Activated CD4-positive, alpha-beta memory T cell treated with anti-CD3 and anti-CD28 coated beads, Interleukin-2, amount 10 ng/mL, durations not matched to agents 7 days and 5 days (primary cell): ENCODE results near the gene SH2B3. TPM values are rescaled to one million over a fixed set of nuclear protein-coding genes. Genes with fewer than 3 reads are reported as not detected.

Experiments used
- CTCF ChIA-PET: fragments of 350-600 bp; sonication (Branson Sonifier 250); formaldehyde crosslinking; loops from one replicate; lab custom pipeline; 2021; ENCODE audit warnings: antibody characterized with exemption, inconsistent platforms; lab: Charles Lee
- POLR2A ChIA-PET: fragments of 350-600 bp; sonication (Branson Sonifier 250); formaldehyde crosslinking; loops from one replicate; lab custom pipeline; 2021; ENCODE audit warnings: antibody characterized with exemption; lab: Charles Lee
- DNase-seq: peaks from one replicate; pipeline ENCODE4 v3.0.0-alpha.2; 2020
- H3K27ac Mint-ChIP-seq: one replicate; pipeline ENCODE4 v1.8.0; 2021; ENCODE audit warnings: mild to moderate bottlenecking, mixed read lengths
- H3K27me3 Mint-ChIP-seq: one replicate; pipeline ENCODE4 v1.8.0; 2021; ENCODE audit warnings: mixed read lengths
- H3K36me3 Mint-ChIP-seq: one replicate; pipeline ENCODE4 v1.8.0; 2021; ENCODE audit warnings: low read depth, mixed read lengths
- H3K4me1 Mint-ChIP-seq: one replicate; pipeline ENCODE4 v1.8.0; 2021; ENCODE audit warnings: mixed read lengths
- H3K4me3 Mint-ChIP-seq: one replicate; pipeline ENCODE4 v1.8.0; 2021; ENCODE audit warnings: mild to moderate bottlenecking, mixed read lengths
- H3K9me3 Mint-ChIP-seq: one replicate; pipeline ENCODE4 v1.8.0; 2021; ENCODE audit warnings: mixed read lengths
- total RNA-seq, 2 experiments: library from RNA; stranded (reverse); gene quantifications; one replicate each; pipeline ENCODE4 v1.2.3, GENCODE V29; 2021

Gene SH2B3
- total RNA-seq, 2 experiments from 2014 or later: 18.8 to 20.2 TPM

DNA sequence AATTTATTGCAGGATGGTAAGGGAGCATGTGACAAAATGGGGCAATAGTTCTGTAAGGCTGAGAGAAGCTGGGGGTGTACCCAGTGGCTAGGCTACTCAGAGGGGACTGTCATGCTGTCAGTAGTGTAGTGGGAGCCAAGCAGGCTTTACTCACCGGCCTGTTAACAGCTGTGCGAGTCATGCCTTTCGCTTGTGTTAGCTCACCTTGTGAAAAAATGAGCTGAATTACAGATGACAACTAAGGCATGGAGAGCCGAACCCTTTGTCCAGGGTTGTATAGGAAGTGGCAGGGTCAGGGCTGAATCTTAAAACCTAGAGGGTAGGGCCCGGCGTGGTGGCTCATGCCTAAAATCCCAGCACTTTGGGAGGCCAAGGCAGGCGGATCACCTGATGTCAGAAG lies 37.9 kb downstream of the SH2B3 start:
- Mint-ChIP-seq H3K27ac (peak overlapping the region; percentile 52), H3K36me3 (peaks cover 63% of the 10 kb centered on the region), H3K27me3 (peaks cover 3% of the 10 kb centered on the region), H3K4me3 (no peak overlapping the region), H3K4me1 (peaks cover 64% of the 10 kb centered on the region), H3K9me3 (no peaks in the 10 kb centered on the region)
- CTCF ChIA-PET: interaction anchor here (0.8 to 4.6 kb wide), 10 partner anchors 8 to 47 kb away, joined by 3 to 56 read pairs (median 14); no protein-coding TSS in a partner anchor
- POLR2A ChIA-PET: interaction anchor here (1.8 to 10.9 kb wide), 3 partner anchors 14 to 38 kb away, joined by 4 to 257 read pairs (median 252); partner anchors contain the start of gene SH2B3
- no peak for DNase-seq

DNA sequence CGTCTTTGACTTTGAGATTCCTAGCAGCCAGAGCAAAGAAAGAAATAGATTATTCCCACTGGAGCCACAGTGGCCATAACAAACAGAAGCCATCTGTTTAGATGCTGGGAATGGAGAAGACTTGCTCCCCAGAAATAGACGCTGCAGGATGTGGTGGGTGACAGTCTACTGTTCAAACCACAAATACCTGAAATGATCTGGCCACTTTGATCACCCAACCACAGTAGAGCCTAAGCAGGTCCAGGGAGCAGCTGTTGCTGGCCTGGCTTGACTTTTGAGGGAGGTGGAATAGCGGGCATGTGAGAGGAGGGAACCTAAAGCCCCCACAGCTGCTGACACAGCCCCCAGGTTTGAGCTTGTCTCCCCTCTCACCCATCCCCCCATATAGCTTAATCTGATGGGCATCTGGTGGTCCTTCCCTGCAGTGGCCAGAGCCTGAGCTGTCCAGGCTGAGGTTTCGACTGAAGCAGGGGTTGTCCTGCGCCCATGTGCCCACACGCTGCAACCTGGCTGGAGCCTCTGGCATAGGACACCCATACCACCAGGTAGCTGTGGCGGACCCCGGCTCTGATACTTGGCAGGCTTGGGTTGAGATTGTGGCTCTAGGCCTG lies 38.7 kb downstream of the SH2B3 start:
- POLR2A ChIA-PET: interaction anchor here (0.8 to 10.9 kb wide), 7 partner anchors 13 to 387 kb away, joined by 3 to 257 read pairs (median 4); partner anchors contain the start of gene SH2B3
- peak overlapping the region; percentile 84 for H3K27ac Mint-ChIP-seq
- H3K9me3 Mint-ChIP-seq: no peaks in the 10 kb centered on the region
- H3K4me3 Mint-ChIP-seq: peak overlapping the region; percentile 48
- peaks cover 70% of the 10 kb centered on the region for H3K4me1 Mint-ChIP-seq
- peaks cover 1% of the 10 kb centered on the region for H3K27me3 Mint-ChIP-seq
- CTCF ChIA-PET: interaction anchor here (0.5 to 4.6 kb wide), 13 partner anchors 9 to 48 kb away, joined by 3 to 56 read pairs (median 4); no protein-coding TSS in a partner anchor
- DNase-seq: peak; percentile 69
- H3K36me3 Mint-ChIP-seq: peaks cover 69% of the 10 kb centered on the region

DNA sequence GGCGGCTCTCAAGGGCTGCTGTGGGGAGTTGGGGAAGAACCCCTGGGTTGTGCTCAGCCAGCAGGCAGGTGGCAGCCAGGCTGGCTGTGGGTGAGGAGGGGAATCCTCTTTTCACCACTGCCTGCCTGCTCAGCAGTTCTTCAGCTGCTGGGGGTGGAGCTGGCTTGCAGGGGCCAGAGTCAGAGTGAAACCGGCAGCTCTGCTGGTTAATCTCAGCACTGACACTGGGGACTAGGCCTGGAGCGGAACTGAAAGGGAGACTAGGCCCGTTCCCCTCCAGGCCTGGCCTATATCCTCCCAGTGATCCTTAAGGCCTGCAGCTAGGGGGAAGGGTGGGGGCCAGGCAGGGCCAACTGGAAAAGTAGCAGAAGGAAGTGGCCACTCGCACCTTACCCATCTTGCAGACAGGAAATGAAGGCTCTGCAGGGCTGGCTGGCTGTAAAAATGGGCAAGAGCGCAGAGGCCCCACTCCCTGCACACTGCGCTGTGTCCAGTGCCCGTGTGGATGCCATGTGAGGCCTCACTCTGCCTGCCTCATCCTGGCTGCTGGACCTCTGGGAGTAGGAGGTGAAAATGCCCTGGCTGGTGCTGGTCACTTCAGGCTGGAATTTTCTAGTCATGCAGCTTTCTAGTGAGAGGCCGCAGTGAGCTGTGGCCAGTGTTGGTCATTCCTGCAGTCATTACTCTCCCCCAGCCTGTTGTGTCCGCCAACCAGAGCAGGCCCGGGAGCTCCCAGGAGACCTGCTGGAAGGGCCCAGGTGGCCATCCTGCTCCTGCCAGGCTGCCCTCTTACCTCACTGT lies 39.4 kb downstream of the SH2B3 start:
- Mint-ChIP-seq H3K9me3 (no peaks in the 10 kb centered on the region), H3K27ac (peak overlapping the region; percentile 84), H3K4me1 (peaks cover 72% of the 10 kb centered on the region), H3K4me3 (peak overlapping the region; percentile 48), H3K27me3 (peaks cover 1% of the 10 kb centered on the region), H3K36me3 (peaks cover 70% of the 10 kb centered on the region)
- ChIA-PET POLR2A (interaction anchor here (0.6 to 10.9 kb wide), 9 partner anchors 8 to 388 kb away, joined by 3 to 257 read pairs (median 4); partner anchors contain the start of gene SH2B3), CTCF (interaction anchor here (0.5 to 4.6 kb wide), 12 partner anchors 10 to 61 kb away, joined by 3 to 56 read pairs (median 5); no protein-coding TSS in a partner anchor)
- peak; percentile 93 for DNase-seq

DNA sequence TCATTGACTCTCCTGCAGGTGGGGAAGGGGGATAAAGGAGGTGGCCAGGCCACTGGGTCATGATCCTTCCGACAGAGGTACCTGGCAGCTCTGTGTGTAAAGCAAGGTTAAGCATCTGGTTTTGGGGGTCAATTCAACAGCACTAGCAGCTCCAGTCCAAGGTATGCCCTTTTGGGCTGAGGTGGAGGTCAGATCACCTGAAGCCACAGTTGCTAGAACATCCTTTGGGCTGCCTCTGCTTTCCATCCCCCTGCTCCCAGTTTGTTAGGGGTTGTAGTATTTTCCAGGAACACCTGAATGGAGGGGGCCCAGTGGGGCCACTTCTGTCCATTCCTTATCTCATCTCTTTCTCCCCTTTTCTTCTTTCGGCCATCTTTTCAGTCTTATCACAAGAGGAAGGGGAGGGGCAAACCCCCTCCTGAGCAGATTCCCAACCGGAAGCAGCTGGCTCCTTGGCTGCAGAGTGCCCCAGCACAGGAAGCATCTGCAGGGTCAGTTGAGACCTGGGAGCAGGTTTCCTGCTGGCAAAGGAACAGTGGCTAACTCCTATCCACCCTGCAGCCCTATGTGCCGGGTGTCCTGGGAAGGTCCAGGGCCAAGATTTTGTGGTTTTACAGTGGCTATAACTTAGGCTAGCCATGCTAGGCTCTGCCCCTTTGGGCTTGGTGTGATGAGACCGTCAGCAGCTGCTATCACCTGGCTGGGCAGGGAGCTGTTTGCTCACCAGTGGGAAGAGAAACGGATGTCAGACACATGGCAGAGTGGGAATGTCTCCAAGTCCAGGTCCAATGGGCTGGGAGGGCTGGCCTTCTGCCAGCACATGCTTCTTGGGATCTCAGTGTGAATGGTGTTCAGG lies 40.2 kb downstream of the SH2B3 start:
- Mint-ChIP-seq H3K4me3 (no peak overlapping the region), H3K27ac (peak overlapping the region; percentile 52), H3K9me3 (no peaks in the 10 kb centered on the region), H3K36me3 (peaks cover 70% of the 10 kb centered on the region), H3K4me1 (peaks cover 75% of the 10 kb centered on the region), H3K27me3 (peaks cover 1% of the 10 kb centered on the region)
- DNase-seq: peak; percentile 16
- CTCF ChIA-PET: interaction anchor here (1.1 to 4.6 kb wide), 9 partner anchors 11 to 670 kb away, joined by 3 to 56 read pairs (median 6); no protein-coding TSS in a partner anchor
- POLR2A ChIA-PET: interaction anchor here (1.0 to 10.9 kb wide), 5 partner anchors 15 to 240 kb away, joined by 3 to 257 read pairs (median 8); partner anchors contain the start of genes ACAD10, BRAP and SH2B3

GRCh38 chr12:111446631-111447570 lies 41.2 kb downstream of the SH2B3 start:
- peaks cover 1% of the 10 kb centered on the region for H3K27me3 Mint-ChIP-seq
- H3K4me1 Mint-ChIP-seq: peaks cover 77% of the 10 kb centered on the region
- H3K27ac Mint-ChIP-seq: no peak overlapping the region
- DNase-seq: peak; percentile 8
- H3K36me3 Mint-ChIP-seq: peaks cover 76% of the 10 kb centered on the region
- POLR2A ChIA-PET: interaction anchor here (1.0 to 10.9 kb wide), 4 partner anchors 17 to 239 kb away, joined by 3 to 257 read pairs (median 128); partner anchors contain the start of genes ACAD10, BRAP and SH2B3
- H3K4me3 Mint-ChIP-seq: no peak overlapping the region
- no peaks in the 10 kb centered on the region for H3K9me3 Mint-ChIP-seq
- CTCF ChIA-PET: interaction anchor here (1.1 to 4.4 kb wide), 4 partner anchors 44 to 671 kb away, joined by 3 to 56 read pairs (median 4); no protein-coding TSS in a partner anchor

GRCh38 chr12:111447571-111448265 lies 42.0 kb downstream of the SH2B3 start:
- Mint-ChIP-seq H3K4me3 (no peak overlapping the region), H3K27ac (no peak overlapping the region), H3K36me3 (peaks cover 71% of the 10 kb centered on the region), H3K4me1 (peaks cover 70% of the 10 kb centered on the region), H3K9me3 (no peaks in the 10 kb centered on the region), H3K27me3 (peaks cover 1% of the 10 kb centered on the region)
- CTCF ChIA-PET: interaction anchor here (14.4 kb wide), 1 partner anchor 48 kb away, joined by 527 read pairs; the partner anchor contains the start of gene SH2B3
- POLR2A ChIA-PET: interaction anchor here (1.2 to 10.9 kb wide), 5 partner anchors 13 to 51 kb away, joined by 5 to 257 read pairs (median 39); partner anchors contain the start of gene SH2B3
- peak; percentile 14 for DNase-seq

GRCh38 chr12:111448266-111448830 lies 42.6 kb downstream of the SH2B3 start:
- peaks cover under 1% of the 10 kb centered on the region for H3K27me3 Mint-ChIP-seq
- peaks cover 65% of the 10 kb centered on the region for H3K36me3 Mint-ChIP-seq
- no peaks in the 10 kb centered on the region for H3K9me3 Mint-ChIP-seq
- ChIA-PET POLR2A (interaction anchor here (1.2 to 10.7 kb wide), 6 partner anchors 10 to 80 kb away, joined by 3 to 257 read pairs (median 6); partner anchors contain the start of gene SH2B3), CTCF (interaction anchor here (5.0 to 14.4 kb wide), 2 partner anchors 14 to 49 kb away, joined by 42 to 527 read pairs; partner anchors contain the start of gene SH2B3)
- no peak overlapping the region for H3K4me3 Mint-ChIP-seq
- peaks cover 64% of the 10 kb centered on the region for H3K4me1 Mint-ChIP-seq
- DNase-seq: peak; percentile 7
- H3K27ac Mint-ChIP-seq: no peak overlapping the region

DNA sequence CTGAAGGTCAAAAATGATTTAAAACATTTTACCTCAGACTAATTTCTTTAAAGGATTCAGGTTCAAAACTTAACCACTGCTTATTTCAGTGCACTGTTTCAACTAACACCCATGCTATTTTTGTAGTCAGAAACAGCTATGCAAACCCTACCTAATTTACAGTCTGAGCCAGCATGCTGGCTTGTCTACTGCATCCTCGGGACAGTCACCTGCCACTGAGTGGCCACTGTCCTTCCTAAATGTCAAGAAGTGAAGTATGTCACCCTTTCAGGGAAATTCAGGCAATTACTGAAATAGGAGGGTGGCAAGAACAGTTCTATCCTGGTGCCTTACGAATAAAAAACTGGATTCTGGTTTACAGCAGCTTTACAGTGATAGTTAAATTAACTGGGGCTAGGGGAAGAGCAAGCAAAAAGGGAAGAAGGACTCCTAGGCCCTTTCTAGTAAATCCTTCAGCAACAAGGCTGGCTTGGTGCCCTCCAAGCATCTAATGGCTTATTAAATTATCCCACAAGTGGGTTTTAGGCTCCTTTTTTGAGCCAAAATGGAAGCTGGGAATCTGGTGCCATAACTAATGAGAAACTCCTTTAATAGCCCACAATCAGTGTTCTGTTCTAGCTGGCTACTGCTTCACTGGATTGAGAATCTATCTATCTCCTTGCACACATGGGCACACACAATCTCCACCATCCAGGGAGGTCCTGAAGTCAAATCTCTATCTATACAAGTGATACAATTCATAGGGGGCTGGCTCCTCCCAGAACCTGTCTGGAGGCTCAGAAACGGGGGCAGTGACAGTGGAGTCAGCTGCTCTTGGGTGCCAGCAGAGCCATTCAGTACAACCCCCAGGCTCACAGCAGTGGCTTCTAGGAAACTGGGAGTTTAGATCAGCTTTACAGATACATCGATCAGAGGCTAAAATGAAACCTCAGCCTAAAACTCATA lies 43.4 kb downstream of the SH2B3 start:
- Mint-ChIP-seq H3K4me1 (peaks cover 56% of the 10 kb centered on the region), H3K27me3 (no peaks in the 10 kb centered on the region), H3K36me3 (peaks cover 67% of the 10 kb centered on the region), H3K4me3 (no peak overlapping the region), H3K27ac (no peak overlapping the region), H3K9me3 (no peaks in the 10 kb centered on the region)
- POLR2A ChIA-PET: interaction anchor here (1.2 to 10.7 kb wide), 6 partner anchors 11 to 79 kb away, joined by 3 to 257 read pairs (median 6); partner anchors contain the start of gene SH2B3
- CTCF ChIA-PET: interaction anchor here (1.2 to 14.4 kb wide), 4 partner anchors 13 to 49 kb away, joined by 3 to 527 read pairs (median 36); partner anchors contain the start of gene SH2B3
- peak; percentile 16 for DNase-seq

DNA sequence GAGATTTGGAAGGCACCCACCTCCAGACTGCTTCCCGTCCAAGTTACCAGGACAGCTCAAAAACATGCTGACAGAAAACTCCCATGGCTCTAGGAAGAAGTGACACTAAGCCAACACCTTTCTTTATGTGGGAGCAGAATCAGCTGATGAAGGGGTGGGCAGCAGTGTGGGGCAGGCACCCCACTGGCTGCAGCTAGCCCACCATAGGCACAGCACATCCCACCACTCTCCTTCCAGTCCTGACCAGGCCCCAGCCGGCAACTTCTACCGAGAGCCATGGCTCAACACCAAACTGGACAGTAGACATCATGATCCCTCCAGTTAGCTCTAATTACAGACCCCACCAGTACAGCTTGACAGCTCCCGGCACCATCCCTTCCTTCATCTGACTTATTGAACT lies 45.0 kb downstream of the SH2B3 start:
- ChIA-PET CTCF (interaction anchor here (1.0 to 14.4 kb wide), 12 partner anchors 11 to 362 kb away, joined by 3 to 527 read pairs (median 8); partner anchors contain the start of gene SH2B3), POLR2A (interaction anchor here (1.0 to 10.7 kb wide), 4 partner anchors 16 to 54 kb away, joined by 3 to 257 read pairs (median 31); partner anchors contain the start of gene SH2B3)
- no peak overlapping the region for H3K27ac Mint-ChIP-seq
- peaks cover 74% of the 10 kb centered on the region for H3K36me3 Mint-ChIP-seq
- no peak overlapping the region for H3K4me3 Mint-ChIP-seq
- DNase-seq: no peak
- H3K4me1 Mint-ChIP-seq: peaks cover 52% of the 10 kb centered on the region
- no peaks in the 10 kb centered on the region for H3K27me3 Mint-ChIP-seq
- no peaks in the 10 kb centered on the region for H3K9me3 Mint-ChIP-seq
